HG02852 (cell line): Measurements from ENCODE around the gene ACTR6.
"Not testable (repeated sequence)": the region's sequence is repeated elsewhere in the genome, so short reads cannot be mapped to it uniquely, and the experiment has no call there.

Experiments
- ATAC-seq: cut with Tn5 transposase; IDR thresholded peaks from one replicate; pipeline ENCODE4 v1.9.1; 2021; ENCODE audit warnings: mild to moderate bottlenecking, moderate library complexity; ENCODE audit not compliant: unreplicated experiment

ACTR6 gene

DNA sequence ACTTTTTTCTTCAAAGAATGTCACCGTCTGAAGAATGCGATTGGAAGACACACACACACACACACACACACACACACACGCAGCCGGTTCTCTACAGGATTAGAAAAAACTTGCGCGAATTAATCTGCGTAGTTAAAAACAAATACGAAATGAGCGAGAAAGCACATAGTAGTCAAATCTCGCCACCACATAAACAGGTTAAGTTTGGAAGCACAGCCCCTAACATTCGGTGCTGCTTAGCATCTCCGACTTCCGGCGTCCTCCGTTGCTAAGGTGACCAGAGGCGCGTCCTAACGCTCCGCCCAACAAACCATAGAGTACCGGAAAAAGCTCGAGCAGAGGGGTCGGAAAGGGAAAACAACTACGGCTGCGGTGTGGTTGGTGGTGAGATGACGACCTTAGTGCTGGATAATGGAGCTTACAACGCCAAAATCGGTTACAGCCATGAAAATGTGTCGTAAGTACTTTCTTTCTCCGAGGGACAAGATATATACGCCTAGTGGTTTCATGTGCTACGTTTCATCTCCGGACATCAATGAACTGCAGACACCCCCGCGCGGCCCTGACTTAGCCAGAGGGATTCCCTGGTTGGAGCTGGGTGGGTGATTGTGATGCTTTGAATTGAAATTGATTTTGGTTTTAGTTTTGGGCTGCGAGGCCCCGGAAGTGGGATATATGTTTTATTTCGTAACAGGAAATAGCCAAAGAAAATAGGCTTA is at the start of gene ACTR6:
ACTR6 (plus strand) TSS at position 353 of the 719 bp plus-strand sequence; CDS start at position 390, 37 bp downstream.
- peak; percentile 89 for ATAC-seq

DNA sequence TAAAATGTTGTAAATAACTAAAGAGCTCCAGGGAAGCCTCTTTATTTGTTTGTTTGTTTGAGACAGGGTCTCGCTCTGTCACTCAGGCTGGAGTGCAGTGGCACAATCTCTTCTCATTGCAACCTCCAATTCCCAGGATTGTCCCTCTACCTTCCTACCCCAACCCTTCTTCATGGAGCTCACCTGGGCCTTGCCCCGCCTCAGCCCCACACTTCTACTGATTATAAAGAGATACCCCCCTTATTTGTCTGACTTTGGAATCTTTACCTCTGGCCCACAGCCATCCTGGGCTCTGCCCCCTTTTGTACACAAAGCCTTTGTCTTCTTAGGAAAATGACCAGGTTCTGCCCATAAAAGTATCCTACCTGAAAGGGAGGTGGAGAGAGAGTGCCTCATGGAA is 48.8 kb upstream of the ACTR6 start:
- ATAC-seq, result no peak

DNA sequence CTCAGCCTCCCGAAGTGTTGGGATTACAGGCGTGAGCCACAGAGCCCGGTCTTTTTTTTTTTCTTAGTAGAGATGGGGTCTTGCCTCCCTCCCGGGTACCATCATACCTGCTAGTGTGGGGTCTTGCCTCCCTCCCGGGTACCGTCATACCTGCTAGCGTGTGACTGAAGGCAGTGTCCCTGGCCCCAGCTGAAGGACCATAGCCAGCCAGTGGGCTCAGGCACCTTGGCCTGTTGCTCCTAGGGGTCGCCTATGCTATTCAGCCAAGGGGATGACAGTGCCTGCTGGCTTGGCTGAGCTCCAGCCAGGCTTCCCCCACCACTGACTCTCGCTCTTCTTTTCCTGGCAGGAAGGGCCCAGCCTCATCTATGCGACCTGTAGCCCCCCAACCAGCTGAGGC is 47.5 kb upstream of the ACTR6 start:
- no peak for ATAC-seq

DNA sequence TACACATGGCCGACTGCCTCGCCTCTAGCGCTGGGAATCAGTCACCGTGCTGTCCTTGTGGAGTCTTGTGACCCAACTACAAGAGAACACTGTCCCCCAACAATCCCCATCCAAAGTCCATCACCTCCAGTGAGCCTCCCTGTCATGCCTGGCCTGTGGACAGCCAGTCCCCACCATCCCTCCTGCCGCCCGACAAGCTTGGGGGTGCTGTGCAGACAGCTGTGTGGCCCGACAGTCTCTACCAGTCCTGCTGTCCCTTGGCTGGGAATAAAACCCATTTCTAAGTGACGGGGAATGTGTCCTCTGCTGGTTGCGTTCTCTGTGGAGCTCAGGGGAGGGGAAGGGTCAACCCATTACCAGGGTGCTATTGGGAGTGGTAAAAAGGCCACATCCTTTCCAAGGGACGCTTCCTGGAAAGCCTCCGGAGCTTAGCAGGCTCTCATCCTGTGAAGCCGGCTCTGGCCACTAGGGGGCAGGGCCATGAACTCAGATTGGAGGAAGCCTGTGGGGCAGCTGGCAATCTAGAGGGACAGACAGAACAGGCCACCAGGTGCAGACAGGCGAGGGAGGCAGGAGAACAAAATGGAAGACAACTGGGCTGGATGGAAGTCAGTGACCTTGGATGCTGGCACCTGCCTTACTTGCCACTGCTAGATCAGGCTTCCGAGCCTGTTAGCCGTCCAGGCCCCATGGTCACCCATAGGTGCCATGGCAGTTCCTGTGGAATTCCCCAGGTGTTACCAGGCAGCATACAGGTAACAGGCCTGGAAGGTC is 46.0 kb upstream of the ACTR6 start:
- peak; percentile 70 for ATAC-seq

DNA sequence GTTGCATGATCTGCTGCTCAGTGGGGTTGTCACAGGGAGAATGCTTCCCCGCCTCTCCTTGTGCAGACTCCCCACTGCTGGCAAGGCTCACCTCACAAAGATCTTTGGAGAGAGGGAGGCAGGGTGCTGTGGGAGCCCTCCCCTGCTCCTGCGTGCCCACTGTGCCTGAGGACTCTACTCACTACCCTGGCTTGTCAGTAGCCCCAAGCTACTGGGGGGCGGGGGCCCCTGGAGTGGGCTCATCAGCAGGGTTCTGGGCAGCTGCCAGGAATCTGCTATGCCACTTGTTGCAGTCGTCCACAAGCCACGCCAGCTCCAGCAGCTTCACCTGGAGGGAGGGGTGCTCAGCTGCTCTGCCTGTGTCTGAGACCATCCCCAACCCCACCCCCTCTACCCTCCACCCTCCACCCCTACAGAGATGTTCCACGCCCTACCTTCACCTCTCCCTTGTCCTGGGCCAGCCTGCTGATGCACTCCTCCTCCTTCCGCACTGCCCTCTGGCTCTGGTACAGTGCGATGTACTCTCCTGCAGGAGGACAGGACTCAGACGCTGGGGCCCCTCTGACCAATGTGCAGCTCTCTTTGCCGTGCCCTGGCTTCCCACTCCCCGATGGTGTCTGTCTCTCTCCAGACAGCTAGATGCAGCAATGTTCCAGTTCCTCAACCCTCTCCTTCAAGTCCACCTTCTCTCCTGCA is 43.7 kb upstream of the ACTR6 start:
- no peak for ATAC-seq

DNA sequence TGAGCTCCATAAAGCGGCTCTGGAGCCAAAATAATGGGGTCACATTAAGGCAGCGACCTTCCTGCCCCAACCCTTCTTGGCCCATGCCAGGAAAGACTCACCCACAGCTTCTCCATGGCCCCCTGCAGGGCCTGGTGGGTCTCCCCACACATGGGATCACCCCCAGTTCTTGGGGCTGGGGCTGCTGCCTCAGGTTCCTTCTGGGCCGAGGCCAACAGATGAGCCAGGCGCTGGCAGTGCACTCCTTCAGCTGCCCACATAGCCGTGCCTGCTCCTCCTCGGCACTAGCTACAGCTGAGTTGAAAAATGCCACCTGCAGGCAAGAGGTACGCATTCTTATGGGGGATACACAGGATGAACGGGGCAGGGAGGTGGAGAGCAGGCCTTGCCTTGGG is 43.2 kb upstream of the ACTR6 start:
- no peak for ATAC-seq

DNA sequence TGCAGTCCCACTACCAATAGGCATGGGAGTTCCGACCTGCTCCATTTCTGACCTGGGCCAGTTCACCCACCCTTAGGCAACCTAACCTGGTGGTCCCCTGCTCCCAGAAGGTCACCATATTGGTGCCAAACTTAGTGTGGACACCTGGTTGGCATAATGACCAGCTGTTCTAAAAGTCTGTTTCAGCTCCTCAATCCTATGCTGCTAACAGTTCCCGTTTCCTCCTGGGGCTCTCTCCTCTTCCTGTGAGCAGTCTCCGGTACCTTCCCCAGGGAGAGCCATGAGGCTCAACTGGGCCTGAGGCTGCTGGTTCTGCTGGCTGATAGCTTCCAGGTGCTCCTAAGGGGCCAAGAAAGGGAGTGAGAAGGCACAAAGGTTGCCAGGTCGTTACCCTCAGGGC is 42.1 kb upstream of the ACTR6 start:
- ATAC-seq, result no peak

DNA sequence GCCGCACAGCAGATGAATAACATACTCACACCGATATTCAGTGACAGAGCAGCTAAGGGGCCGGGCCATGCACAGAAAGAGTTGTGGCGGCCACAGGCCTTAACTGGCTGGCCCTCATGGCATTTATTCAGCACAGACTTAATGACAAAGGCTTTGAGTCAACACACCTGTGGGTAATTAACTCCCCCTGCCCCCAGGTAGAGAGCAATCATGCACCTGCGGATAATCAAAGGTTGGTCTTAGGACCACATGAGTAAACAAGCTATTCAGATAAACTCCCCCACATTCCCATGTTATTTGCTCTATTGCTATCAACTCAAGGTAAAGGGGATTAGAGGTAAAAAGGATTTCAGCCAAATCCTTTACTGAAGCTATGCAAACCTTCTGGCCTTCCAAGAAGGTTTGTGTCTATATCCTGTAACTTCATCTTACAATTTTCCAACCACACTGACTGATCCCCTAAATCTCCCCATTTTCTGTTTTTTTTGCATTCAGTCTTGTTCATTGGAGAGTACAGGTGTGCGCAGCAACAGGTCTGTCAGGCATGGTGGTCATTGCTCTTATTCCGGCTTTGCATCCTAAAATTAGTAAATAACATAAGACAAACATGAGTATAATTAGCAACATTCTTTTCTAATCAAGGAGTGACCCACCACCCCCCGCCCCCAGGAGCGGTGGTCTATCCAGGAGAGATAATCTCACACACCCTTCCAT is 41.1 kb upstream of the ACTR6 start:
- ATAC-seq, result no peak

DNA sequence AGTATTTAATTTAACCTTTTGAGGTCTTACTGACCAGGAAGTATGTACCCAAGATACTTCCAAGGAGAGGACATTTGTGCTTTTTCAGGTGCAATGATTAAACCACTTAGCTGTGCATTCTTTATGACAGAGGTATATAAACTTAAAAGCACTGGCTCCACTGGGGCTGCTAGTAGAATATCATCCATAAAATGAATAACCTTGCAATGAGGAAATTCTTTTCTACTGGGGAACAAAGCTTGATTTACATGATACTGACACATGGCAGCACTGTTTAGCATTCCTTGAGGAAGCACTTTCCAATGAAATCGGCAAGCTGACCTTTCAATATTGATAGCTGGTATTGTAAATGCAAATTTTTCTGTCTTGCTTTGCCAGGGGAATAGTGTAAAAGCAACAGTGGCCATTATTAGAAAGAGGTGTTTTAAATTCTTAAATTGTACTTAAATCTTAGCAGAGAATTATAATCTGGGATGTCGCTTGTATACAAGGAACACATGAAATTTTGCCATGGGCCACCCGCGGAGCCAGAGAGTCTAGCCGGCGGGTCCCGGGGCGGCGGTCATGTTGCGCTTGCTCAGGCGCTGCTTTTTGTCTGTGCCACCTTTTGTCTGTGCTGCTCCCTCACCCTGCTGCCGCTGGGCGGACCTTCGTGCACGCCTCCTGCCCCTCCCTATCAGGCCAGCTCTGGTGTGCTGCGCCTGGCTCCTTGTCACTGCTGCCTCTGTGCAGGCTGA is 37.0 kb upstream of the ACTR6 start:
- ATAC-seq, result peak; percentile 100

DNA sequence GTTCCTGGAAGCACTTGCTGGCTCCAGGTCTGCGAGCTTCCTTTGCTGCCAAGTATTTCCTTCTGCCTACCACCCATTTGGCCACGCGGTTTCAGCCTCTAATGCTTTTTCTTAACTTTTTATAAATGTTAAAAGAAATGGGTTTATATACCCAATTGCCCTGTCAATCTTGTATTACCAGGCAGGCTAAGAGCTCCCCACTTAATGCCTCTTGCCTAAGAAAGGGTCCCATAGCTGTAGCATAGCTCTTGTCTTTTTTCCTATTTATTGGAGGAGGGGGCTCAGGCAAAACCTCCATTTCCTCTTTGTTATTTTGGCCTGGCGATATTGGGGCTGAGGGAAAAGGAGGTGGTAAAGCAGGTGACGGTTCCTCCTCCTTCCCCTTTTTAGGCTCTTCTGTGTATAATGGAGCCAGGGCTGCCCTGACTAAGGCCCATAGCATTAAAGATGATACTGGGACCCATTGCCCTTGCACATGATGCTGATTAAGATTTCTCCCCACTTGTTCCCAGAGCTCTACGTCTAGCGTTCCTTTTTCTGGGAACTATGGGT is 36.4 kb upstream of the ACTR6 start:
- peak; percentile 21 for ATAC-seq

DNA sequence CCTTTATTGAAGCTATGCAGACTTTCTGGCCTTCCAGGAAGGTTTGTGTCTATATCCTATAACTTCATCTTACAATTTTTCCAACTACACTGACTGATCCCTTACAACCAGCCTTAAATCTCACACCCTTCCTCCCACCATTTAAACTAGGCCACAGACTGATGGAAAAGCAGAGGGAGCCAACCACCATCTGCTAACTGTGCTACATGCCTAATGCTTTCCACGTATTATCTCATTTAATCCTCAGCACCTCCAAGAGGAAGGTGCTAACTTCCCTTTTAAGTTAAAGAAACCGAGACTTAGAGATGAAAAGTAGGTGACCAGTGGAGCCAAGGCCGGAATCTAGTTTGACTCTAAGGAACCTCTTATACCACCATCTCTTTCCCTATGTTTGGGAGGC is 35.3 kb upstream of the ACTR6 start:
- ATAC-seq, result no peak

DNA sequence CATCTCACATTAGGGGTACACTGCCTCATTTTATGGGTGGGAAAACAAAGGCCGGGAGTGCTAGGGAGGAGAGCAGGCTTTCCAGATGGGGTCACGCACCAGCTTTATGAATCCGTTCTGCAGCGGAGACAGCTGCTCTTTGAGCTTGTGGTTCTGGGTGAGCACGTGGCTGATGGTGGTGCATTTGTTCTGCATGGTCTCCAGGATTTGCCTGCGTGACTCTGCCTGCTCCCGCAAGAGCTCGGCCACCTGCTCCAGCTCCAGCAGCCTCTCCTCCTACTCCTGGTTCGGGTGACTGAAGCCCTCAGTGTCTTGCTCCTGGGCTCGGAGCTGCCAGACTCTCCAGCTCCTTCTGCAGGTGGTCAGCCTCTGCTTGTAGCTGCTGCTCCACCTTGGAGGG is 34.4 kb upstream of the ACTR6 start:
- no peak for ATAC-seq

DNA sequence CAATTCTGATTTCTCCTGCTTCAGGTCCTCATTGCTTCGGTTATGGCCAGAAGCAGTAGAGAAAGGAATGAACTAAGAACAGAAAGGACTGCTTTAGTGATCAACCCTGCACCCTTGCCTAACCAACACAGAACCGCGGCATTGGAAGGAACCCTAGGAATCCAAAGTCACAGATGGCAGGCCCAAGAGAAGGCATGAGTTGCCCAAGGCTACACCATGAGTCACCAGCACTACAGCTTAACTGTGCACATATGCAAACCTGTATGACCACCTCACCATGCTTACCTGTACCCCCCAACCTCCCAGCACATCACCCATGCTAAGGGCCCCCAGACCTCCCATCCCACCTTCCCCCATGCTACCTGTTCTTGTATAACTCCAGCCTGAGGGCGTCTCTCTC is 32.1 kb upstream of the ACTR6 start:
- ATAC-seq, result no peak

DNA sequence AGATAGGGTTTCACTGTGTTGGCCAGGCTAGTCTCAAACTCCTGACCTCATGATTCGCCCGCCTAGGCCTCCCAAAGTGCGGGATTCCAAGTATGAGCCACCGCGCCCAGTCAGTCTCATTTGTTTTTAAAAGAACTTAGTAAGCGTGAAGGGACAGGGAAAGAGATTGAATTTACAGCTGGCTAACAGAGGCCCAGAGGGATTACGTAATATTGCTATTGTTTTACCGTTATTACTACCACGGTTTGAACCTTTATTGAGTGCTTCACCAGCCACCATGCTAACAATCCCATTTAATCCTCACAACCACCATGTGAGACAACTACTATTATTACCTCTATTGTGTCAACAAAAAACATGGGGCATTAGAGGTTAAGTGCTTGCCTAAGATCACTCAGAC is 31.3 kb upstream of the ACTR6 start:
- ATAC-seq, result no peak

DNA sequence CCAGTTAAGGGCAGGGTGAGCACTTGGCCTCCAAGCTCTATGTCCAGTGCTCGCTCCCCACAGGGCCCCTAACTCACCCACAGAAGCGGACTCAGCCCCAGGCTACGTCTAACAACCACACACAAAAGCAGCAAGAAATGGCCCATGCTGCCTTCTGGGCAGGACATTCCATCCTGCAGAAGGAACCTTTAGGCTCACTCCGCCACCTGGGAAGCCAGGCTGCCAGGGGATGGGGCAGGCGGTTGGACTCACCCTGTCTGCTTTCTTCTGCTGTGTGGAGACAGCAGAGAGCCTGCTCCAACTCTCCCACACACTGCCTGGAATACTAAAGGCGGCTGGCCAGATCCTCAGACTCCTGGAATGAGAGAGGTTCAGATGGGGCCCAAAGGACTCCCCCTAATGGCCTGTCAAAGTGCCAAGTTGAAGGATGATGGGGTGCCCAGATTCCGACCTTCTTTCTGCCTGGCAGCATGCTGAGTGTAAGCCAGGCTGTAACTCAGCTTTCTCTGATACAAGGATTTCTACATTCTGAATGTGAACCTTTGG is 30.2 kb upstream of the ACTR6 start:
- ATAC-seq, result no peak

DNA sequence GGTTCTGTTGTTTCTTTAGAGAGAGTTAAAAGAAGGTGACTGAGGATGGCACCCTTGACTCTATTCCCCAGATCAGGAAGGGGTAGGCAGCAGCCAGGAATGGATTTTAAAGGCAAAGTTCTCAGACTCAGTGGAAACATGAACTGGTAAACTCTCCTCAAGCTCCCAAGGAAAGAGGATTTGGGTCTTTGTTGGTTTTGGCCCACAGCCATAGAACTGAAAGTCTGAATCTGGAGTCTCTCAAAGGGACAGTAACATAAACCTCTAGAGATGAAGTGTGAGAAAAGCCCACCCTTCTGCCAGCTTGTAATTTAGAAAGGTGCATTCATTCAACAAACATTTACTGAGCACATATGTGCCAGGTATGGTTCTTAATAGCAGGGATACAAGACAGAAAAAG is 29.4 kb upstream of the ACTR6 start:
- ATAC-seq, result no peak

DNA sequence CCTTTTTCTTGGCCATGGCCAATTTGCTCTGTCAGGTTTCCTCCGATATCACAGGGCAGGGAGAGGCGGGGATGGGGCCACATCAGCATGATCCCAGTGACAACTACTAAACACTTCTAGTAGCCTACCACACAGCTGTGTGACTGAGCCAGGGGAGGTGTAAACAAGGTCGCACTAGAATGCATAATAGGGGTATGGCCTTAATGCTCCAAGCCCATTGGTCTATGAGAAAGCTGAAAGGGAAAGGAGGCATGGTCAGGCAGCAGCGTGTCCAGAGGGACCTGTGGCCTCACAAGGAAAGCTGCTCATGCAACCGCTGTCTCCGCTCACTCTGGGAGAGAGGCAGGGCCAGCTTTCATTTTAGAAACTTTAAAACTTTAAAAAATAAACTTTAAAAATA is 27.5 kb upstream of the ACTR6 start:
- ATAC-seq, result no peak

DNA sequence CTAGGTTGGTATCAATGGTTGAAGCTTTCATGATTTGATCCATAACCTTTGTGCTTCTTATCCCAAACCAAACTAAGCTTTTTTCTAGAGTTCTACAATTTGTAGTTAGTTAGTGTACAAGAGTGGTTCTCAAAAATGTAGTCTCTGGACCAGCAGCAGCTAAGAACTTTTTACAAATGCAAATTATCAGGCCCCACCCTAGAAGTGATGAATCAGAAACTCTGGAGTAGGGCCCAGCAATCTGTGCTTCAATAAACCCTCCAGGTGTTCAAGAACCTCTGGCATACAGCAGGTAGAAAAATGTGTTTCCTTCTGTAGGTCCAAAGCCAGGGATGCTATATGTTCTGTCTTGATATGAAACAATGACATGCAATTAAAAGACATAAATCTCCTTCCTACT is 26.1 kb upstream of the ACTR6 start:
- ATAC-seq, result no peak

DNA sequence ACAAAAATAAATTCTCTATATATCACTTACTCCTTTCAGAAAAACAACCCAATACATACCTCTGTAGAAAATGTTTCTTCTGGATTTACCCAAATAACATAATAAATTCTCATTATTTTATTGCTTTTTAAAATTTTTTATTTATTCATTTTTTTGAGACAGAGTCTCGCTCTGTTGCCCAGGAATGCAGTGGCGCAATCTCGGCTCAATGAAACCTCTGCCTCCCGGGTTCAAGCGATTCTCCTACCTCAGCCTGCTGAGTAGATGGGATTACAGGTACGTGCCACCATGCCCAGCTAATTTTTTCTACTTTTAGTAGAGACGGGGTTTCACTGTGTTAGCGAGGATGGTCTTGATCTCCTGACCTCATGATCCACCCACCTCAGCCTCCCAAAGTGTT is 24.1 kb upstream of the ACTR6 start:
- ATAC-seq, result not testable (repeated sequence)

DNA sequence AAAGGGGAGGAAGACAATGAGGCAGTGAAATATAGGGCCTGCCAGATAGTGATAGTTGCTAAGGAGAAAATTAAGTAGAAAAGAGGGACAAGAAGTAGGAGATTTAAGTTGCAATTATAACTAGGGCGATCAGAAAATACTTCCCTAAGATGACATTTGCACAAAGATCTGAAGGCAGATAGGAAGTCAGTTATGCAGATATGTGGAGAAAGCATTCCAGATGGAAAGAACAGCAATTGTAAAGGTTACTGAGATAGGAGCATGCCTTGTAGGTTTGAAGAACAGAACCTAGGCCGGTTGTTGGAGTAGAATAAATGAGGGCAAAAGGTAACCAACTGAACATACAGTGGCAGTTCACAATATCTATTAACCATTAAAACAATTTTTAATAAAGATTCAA is 21.4 kb upstream of the ACTR6 start:
- ATAC-seq, result no peak
